ENCODE data around the gene CLDN5.

CLDN5 gene

GRCh38 chr22:19565382-19566278 is 41.4 kb upstream of the CLDN5 start:
- no peaks in the 10 kb centered on the region for H3K27me3 ChIP-seq (ENCODE audit: control insufficient read depth in 2 of 2, insufficient read depth in 2 of 2, low read length in 2 of 2)
- H3K36me3 ChIP-seq (ENCODE audit: control insufficient read depth in 2 of 2, insufficient read depth in 2 of 2, low read length in 2 of 2), result no peaks in the 10 kb centered on the region
- H3K27ac ChIP-seq (ENCODE audit: low read depth in 2 of 2, low read length in 2 of 2), result no peak overlapping the region
- H3K4me3 ChIP-seq (ENCODE audit: low read length in 2 of 2), result no peak overlapping the region
- no peaks in the 10 kb centered on the region for H3K9me3 ChIP-seq (ENCODE audit: control insufficient read depth in 2 of 2, low read length in 2 of 2)
- H3K4me1 ChIP-seq (ENCODE audit: control insufficient read depth in 2 of 2, insufficient read depth in 2 of 2, low read length in 2 of 2), result no peaks in the 10 kb centered on the region
- no peak overlapping the region for H3K9ac ChIP-seq (ENCODE audit: low read depth in 1 of 2, low read length in 2 of 2)

GRCh38 chr22:19559956-19560355 is 35.7 kb upstream of the CLDN5 start:
- Histone ChIP-seq H3K4me1 (ENCODE audit: control insufficient read depth in 2 of 2, insufficient read depth in 2 of 2, low read length in 2 of 2) (no peaks in the 10 kb centered on the region), H3K9me3 (ENCODE audit: control insufficient read depth in 2 of 2, low read length in 2 of 2) (no peaks in the 10 kb centered on the region), H3K27ac (ENCODE audit: low read depth in 2 of 2, low read length in 2 of 2) (no peak overlapping the region), H3K9ac (ENCODE audit: low read depth in 1 of 2, low read length in 2 of 2) (no peak overlapping the region), H3K36me3 (ENCODE audit: control insufficient read depth in 2 of 2, insufficient read depth in 2 of 2, low read length in 2 of 2) (no peaks in the 10 kb centered on the region), H3K4me3 (ENCODE audit: low read length in 2 of 2) (no peak overlapping the region), H3K27me3 (ENCODE audit: control insufficient read depth in 2 of 2, insufficient read depth in 2 of 2, low read length in 2 of 2) (no peaks in the 10 kb centered on the region)

- Histone ChIP-seq H3K9ac (ENCODE audit: low read depth in 1 of 2, low read length in 2 of 2) (no peak overlapping the region), H3K36me3 (ENCODE audit: control insufficient read depth in 2 of 2, insufficient read depth in 2 of 2, low read length in 2 of 2) (no peaks in the 10 kb centered on the region), H3K4me1 (ENCODE audit: control insufficient read depth in 2 of 2, insufficient read depth in 2 of 2, low read length in 2 of 2) (no peaks in the 10 kb centered on the region), H3K27ac (ENCODE audit: low read depth in 2 of 2, low read length in 2 of 2) (no peak overlapping the region), H3K4me3 (ENCODE audit: low read length in 2 of 2) (no peak overlapping the region), H3K9me3 (ENCODE audit: control insufficient read depth in 2 of 2, low read length in 2 of 2) (no peaks in the 10 kb centered on the region), H3K27me3 (ENCODE audit: control insufficient read depth in 2 of 2, insufficient read depth in 2 of 2, low read length in 2 of 2) (no peaks in the 10 kb centered on the region)
Observed at GRCh38 chr22:19559324-19559811, 35.2 kb upstream of the CLDN5 start.

GRCh38 chr22:19556963-19557545 is 32.8 kb upstream of the CLDN5 start:
- no peaks in the 10 kb centered on the region for H3K4me1 ChIP-seq (ENCODE audit: control insufficient read depth in 2 of 2, insufficient read depth in 2 of 2, low read length in 2 of 2)
- H3K9ac ChIP-seq (ENCODE audit: low read depth in 1 of 2, low read length in 2 of 2), result no peak overlapping the region
- H3K9me3 ChIP-seq (ENCODE audit: control insufficient read depth in 2 of 2, low read length in 2 of 2), result no peaks in the 10 kb centered on the region
- H3K4me3 ChIP-seq (ENCODE audit: low read length in 2 of 2), result no peak overlapping the region
- H3K36me3 ChIP-seq (ENCODE audit: control insufficient read depth in 2 of 2, insufficient read depth in 2 of 2, low read length in 2 of 2), result no peaks in the 10 kb centered on the region
- no peak overlapping the region for H3K27ac ChIP-seq (ENCODE audit: low read depth in 2 of 2, low read length in 2 of 2)
- H3K27me3 ChIP-seq (ENCODE audit: control insufficient read depth in 2 of 2, insufficient read depth in 2 of 2, low read length in 2 of 2), result no peaks in the 10 kb centered on the region

- H3K27me3 ChIP-seq (ENCODE audit: control insufficient read depth in 2 of 2, insufficient read depth in 2 of 2, low read length in 2 of 2), result no peaks in the 10 kb centered on the region
- H3K27ac ChIP-seq (ENCODE audit: low read depth in 2 of 2, low read length in 2 of 2), result no peak overlapping the region
Observed at GRCh38 chr22:19555651-19556050, 31.4 kb upstream of the CLDN5 start.

GRCh38 chr22:19554834-19555404 is 30.7 kb upstream of the CLDN5 start:
- no peaks in the 10 kb centered on the region for H3K9me3 ChIP-seq (ENCODE audit: control insufficient read depth in 2 of 2, low read length in 2 of 2)
- H3K4me1 ChIP-seq (ENCODE audit: control insufficient read depth in 2 of 2, insufficient read depth in 2 of 2, low read length in 2 of 2), result no peaks in the 10 kb centered on the region
- no peaks in the 10 kb centered on the region for H3K36me3 ChIP-seq (ENCODE audit: control insufficient read depth in 2 of 2, insufficient read depth in 2 of 2, low read length in 2 of 2)
- no peak overlapping the region for H3K9ac ChIP-seq (ENCODE audit: low read depth in 1 of 2, low read length in 2 of 2)
- H3K4me3 ChIP-seq (ENCODE audit: low read length in 2 of 2), result no peak overlapping the region
- H3K27ac ChIP-seq (ENCODE audit: low read depth in 2 of 2, low read length in 2 of 2), result no peak overlapping the region
- H3K27me3 ChIP-seq (ENCODE audit: control insufficient read depth in 2 of 2, insufficient read depth in 2 of 2, low read length in 2 of 2), result no peaks in the 10 kb centered on the region

More at GRCh38 chr22:19555651-19556050, 31.4 kb upstream of the CLDN5 start:
- Histone ChIP-seq H3K4me1 (ENCODE audit: control insufficient read depth in 2 of 2, insufficient read depth in 2 of 2, low read length in 2 of 2) (no peaks in the 10 kb centered on the region), H3K4me3 (ENCODE audit: low read length in 2 of 2) (no peak overlapping the region), H3K9ac (ENCODE audit: low read depth in 1 of 2, low read length in 2 of 2) (no peak overlapping the region), H3K36me3 (ENCODE audit: control insufficient read depth in 2 of 2, insufficient read depth in 2 of 2, low read length in 2 of 2) (no peaks in the 10 kb centered on the region), H3K9me3 (ENCODE audit: control insufficient read depth in 2 of 2, low read length in 2 of 2) (no peaks in the 10 kb centered on the region)

- H3K9me3 ChIP-seq (ENCODE audit: control insufficient read depth in 2 of 2, low read length in 2 of 2), result no peaks in the 10 kb centered on the region
- H3K36me3 ChIP-seq (ENCODE audit: control insufficient read depth in 2 of 2, insufficient read depth in 2 of 2, low read length in 2 of 2), result no peaks in the 10 kb centered on the region
- H3K27ac ChIP-seq (ENCODE audit: low read depth in 2 of 2, low read length in 2 of 2), result no peak overlapping the region
- no peaks in the 10 kb centered on the region for H3K27me3 ChIP-seq (ENCODE audit: control insufficient read depth in 2 of 2, insufficient read depth in 2 of 2, low read length in 2 of 2)
- H3K9ac ChIP-seq (ENCODE audit: low read depth in 1 of 2, low read length in 2 of 2), result no peak overlapping the region
- no peak overlapping the region for H3K4me3 ChIP-seq (ENCODE audit: low read length in 2 of 2)
- no peaks in the 10 kb centered on the region for H3K4me1 ChIP-seq (ENCODE audit: control insufficient read depth in 2 of 2, insufficient read depth in 2 of 2, low read length in 2 of 2)
Observed at GRCh38 chr22:19553201-19553600, 29.0 kb upstream of the CLDN5 start.

GRCh38 chr22:19550382-19550781 is 26.2 kb upstream of the CLDN5 start:
- Histone ChIP-seq H3K4me1 (ENCODE audit: control insufficient read depth in 2 of 2, insufficient read depth in 2 of 2, low read length in 2 of 2) (no peaks in the 10 kb centered on the region), H3K27ac (ENCODE audit: low read depth in 2 of 2, low read length in 2 of 2) (no peak overlapping the region), H3K36me3 (ENCODE audit: control insufficient read depth in 2 of 2, insufficient read depth in 2 of 2, low read length in 2 of 2) (no peaks in the 10 kb centered on the region), H3K9ac (ENCODE audit: low read depth in 1 of 2, low read length in 2 of 2) (no peak overlapping the region), H3K27me3 (ENCODE audit: control insufficient read depth in 2 of 2, insufficient read depth in 2 of 2, low read length in 2 of 2) (no peaks in the 10 kb centered on the region), H3K4me3 (ENCODE audit: low read length in 2 of 2) (no peak overlapping the region), H3K9me3 (ENCODE audit: control insufficient read depth in 2 of 2, low read length in 2 of 2) (no peaks in the 10 kb centered on the region)

- H3K4me3 ChIP-seq (ENCODE audit: low read length in 2 of 2), result no peak overlapping the region
- no peaks in the 10 kb centered on the region for H3K9me3 ChIP-seq (ENCODE audit: control insufficient read depth in 2 of 2, low read length in 2 of 2)
- H3K36me3 ChIP-seq (ENCODE audit: control insufficient read depth in 2 of 2, insufficient read depth in 2 of 2, low read length in 2 of 2), result no peaks in the 10 kb centered on the region
- peaks cover 0 to under 1% of the 10 kb centered on the region in 2 donors for H3K4me1 ChIP-seq (ENCODE audit: control insufficient read depth in 2 of 2, insufficient read depth in 2 of 2, low read length in 2 of 2)
- H3K9ac ChIP-seq (ENCODE audit: low read depth in 1 of 2, low read length in 2 of 2), result no peak overlapping the region
- no peak overlapping the region for H3K27ac ChIP-seq (ENCODE audit: low read depth in 2 of 2, low read length in 2 of 2)
- H3K27me3 ChIP-seq (ENCODE audit: control insufficient read depth in 2 of 2, insufficient read depth in 2 of 2, low read length in 2 of 2), result peaks cover 0 to 1% of the 10 kb centered on the region in 2 donors
Observed at GRCh38 chr22:19549428-19549827, 25.2 kb upstream of the CLDN5 start.

- no peaks in the 10 kb centered on the region for H3K36me3 ChIP-seq (ENCODE audit: control insufficient read depth in 2 of 2, insufficient read depth in 2 of 2, low read length in 2 of 2)
- H3K4me3 ChIP-seq (ENCODE audit: low read length in 2 of 2), result no peak overlapping the region
Observed at GRCh38 chr22:19548964-19549363, 24.8 kb upstream of the CLDN5 start.

More at GRCh38 chr22:19548964-19549363, 24.8 kb upstream of the CLDN5 start:
- Histone ChIP-seq H3K27me3 (ENCODE audit: control insufficient read depth in 2 of 2, insufficient read depth in 2 of 2, low read length in 2 of 2) (peaks cover 0 to 4% of the 10 kb centered on the region in 2 donors), H3K4me1 (ENCODE audit: control insufficient read depth in 2 of 2, insufficient read depth in 2 of 2, low read length in 2 of 2) (peaks cover 4% of the 10 kb centered on the region in 2 donors), H3K9ac (ENCODE audit: low read depth in 1 of 2, low read length in 2 of 2) (no peak overlapping the region), H3K9me3 (ENCODE audit: control insufficient read depth in 2 of 2, low read length in 2 of 2) (no peaks in the 10 kb centered on the region), H3K27ac (ENCODE audit: low read depth in 2 of 2, low read length in 2 of 2) (no peak overlapping the region)
